Retinal pigment epithelial cell (primary cell): ENCODE measurements around the gene RASSF5.

Experiments used
- DNase-seq: peaks from one replicate; pipeline ENCODE4 v3.0.0-alpha.2; 2010; ENCODE audit warnings: low read depth
- H3K4me3 ChIP-seq: 2 replicates; pipeline ENCODE4 v1.5.1; 2011; ENCODE audit warnings: mild to moderate bottlenecking, low read length, control low read depth, moderate library complexity
- CTCF ChIP-seq: conservative IDR thresholded peaks from 2 replicates; pipeline ENCODE4 v1.5.1; 2011; ENCODE audit warnings: low read depth, low read length, control low read depth, inconsistent platforms

The RASSF5 gene

GRCh38 chr1:206563367-206564207, 56.3 kb downstream of the RASSF5 start:
- H3K4me3 ChIP-seq = no peak overlapping the region
- no peak for TF ChIP-seq CTCF
- no peak for DNase-seq

- H3K4me3 ChIP-seq = no peak overlapping the region
- no peak for DNase-seq
- no peak for TF ChIP-seq CTCF
These were observed 58.7 kb downstream of the RASSF5 start for GRCh38 chr1:206565995-206566394.

GRCh38 chr1:206566999-206567398, 59.7 kb downstream of the RASSF5 start:
- TF ChIP-seq CTCF = no peak
- no peak for DNase-seq
- H3K4me3 ChIP-seq = no peak overlapping the region

GRCh38 chr1:206568256-206568655, 60.9 kb downstream of the RASSF5 start:
- H3K4me3 ChIP-seq = no peak overlapping the region
- TF ChIP-seq CTCF = no peak
- DNase-seq = no peak

- DNase-seq = no peak
- no peak overlapping the region for H3K4me3 ChIP-seq
- TF ChIP-seq CTCF = no peak
These were observed 61.5 kb downstream of the RASSF5 start for GRCh38 chr1:206568779-206569352.

- no peak overlapping the region for H3K4me3 ChIP-seq
- no peak for DNase-seq
- TF ChIP-seq CTCF = no peak
These were observed 62.2 kb downstream of the RASSF5 start for GRCh38 chr1:206569556-206569955.

GRCh38 chr1:206570529-206570928, 63.2 kb downstream of the RASSF5 start:
- no peak overlapping the region for H3K4me3 ChIP-seq
- TF ChIP-seq CTCF = no peak
- DNase-seq = no peak
